AG04449 (cell line): ENCODE measurements around the gene CHD5.

Experiments
- CTCF ChIA-PET: fragments of 350-600 bp; formaldehyde crosslinking; extraction: SDS; loops from one replicate; lab custom pipeline; 2021; ENCODE audit warnings: antibody characterized with exemption; lab: Yijun Ruan, JAX
- POLR2A ChIA-PET: fragments of 400-600, 350-600 bp; formaldehyde crosslinking; extraction: SDS; loops from one replicate; lab custom pipeline; 2020; ENCODE audit warnings: antibody characterized with exemption, inconsistent platforms; lab: Yijun Ruan, JAX
- DNase-seq: peaks from one replicate; pipeline ENCODE4 v3.0.0-alpha.2; 2010; ENCODE audit warnings: low read depth, low spot score
- H3K4me3 ChIP-seq: 2 replicates; pipeline ENCODE4 v1.5.1; 2011; ENCODE audit warnings: low read depth, mild to moderate bottlenecking, control low read depth, low read length
- TF ChIP-seq, protein P1 (sequence below): IDR thresholded peaks from one replicate; pipeline ENCODE4 v1.5.1; 2011; ENCODE audit warnings: mild to moderate bottlenecking, moderate library complexity, low read length, control low read depth, inconsistent platforms; ENCODE audit not compliant: insufficient read depth; ENCODE audit errors: missing control alignments

The CHD5 gene

DNA sequence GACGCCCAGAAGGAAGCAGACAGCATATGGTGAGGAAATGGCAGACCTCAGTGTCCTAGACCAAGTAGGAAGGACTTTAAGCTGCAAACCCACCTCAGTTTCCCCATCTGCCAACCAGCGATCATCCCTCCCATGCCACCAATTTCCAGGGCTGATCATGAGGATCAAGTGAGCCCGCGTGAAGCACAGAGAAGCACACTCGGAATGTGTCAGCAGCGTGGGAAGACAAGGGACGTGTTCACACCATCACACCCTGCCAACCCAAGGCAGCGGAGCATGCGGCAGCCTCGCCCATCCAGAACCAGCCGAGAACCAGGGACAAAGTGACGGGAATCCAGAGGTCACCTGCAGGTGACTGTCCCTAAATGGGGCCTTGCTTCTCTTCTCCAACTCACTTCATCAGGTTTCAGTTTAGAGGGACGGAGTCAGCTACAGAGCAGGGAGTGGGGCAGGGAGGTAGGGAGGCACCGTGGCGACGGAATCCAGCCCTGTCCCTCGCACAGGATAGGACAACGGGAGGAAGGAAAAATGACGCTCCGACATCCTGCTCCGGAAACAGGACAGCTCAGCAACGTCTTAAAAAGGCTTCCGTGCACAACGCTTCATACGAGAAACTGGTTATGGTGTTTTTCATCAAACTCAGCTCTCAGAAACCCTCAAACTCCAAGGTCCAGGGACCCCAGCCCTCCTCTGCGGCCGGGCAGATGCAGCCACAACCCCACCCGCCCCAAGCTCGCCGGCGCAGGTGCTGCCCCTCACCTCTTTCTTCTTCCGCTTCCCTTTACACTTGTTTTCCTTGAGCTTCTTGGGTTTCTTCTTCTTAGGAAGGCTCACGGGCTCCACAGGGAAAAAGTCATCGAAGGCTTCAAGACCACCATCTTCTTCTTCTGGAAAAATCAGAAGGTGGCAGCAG, 12.5 kb downstream of the CHD5 start:
- no peak for DNase-seq
- POLR2A ChIA-PET: no interaction called here
- H3K4me3 ChIP-seq: no peak overlapping the region
- TF ChIP-seq, protein P1, sequence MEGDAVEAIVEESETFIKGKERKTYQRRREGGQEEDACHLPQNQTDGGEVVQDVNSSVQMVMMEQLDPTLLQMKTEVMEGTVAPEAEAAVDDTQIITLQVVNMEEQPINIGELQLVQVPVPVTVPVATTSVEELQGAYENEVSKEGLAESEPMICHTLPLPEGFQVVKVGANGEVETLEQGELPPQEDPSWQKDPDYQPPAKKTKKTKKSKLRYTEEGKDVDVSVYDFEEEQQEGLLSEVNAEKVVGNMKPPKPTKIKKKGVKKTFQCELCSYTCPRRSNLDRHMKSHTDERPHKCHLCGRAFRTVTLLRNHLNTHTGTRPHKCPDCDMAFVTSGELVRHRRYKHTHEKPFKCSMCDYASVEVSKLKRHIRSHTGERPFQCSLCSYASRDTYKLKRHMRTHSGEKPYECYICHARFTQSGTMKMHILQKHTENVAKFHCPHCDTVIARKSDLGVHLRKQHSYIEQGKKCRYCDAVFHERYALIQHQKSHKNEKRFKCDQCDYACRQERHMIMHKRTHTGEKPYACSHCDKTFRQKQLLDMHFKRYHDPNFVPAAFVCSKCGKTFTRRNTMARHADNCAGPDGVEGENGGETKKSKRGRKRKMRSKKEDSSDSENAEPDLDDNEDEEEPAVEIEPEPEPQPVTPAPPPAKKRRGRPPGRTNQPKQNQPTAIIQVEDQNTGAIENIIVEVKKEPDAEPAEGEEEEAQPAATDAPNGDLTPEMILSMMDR: no peak
- CTCF ChIA-PET: interaction anchor here (0.5 kb wide), 1 partner anchor 24 kb away, joined by 3 read pairs; no protein-coding TSS in a partner anchor

DNA sequence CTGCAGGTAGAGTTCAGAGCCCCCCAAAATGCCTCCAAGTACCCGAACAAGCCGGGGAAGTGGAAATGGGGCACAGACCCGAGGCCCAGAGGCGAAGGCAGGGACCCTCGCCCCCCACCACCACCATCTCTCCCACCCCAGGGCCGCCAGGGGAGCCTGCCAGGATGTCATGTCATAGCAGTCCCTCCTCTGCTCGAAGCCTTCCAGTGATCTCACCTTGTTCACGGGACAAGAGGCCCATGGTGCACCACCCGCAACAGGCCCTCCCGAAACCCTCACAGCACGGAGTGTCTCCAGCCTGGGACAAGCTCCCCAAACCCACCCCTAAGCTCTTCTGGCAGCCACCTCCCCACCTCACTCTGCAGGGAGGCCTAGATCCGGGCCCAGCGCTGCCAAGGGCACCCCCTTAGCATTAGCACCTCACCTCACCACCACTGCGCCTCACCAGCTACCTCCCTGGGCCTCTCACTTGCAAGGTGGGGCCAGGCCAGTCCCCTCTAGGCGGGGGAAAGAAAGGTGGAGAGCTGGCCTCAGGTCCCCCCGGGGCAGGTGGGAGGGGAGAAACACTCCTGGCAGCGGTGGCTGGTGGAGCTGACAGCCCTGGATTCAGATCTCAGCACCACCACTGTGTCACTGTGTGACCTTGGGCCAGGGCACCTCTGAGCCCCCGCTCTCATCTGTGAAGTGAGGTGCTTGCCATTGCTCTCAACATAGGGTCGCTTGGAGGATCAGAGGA, 13.3 kb downstream of the CHD5 start:
- H3K4me3 ChIP-seq: no peak overlapping the region
- POLR2A ChIA-PET: no interaction called here
- CTCF ChIA-PET: no interaction called here
- no peak for DNase-seq
- TF ChIP-seq, protein P1: no peak

DNA sequence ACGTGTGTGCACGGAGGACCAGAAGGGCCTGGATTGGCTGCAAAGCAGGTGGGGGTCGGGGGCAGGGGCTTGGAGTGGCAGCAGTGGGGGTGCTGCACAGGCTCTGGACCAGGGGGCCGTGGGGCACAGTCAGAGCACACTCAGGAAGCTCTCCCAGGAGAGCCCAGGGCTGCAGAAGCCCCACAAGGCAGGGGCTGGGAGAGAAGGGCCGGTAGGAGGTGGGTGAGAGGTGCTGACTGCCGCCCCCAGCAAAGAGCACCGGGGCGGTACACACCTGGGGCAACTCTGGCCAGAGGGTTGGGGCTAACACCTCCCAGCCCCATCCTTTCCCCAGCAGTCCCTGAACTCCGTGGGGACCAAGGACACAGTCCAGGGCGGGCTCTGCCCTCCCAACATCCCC, 13.9 kb downstream of the CHD5 start:
- no peak for DNase-seq
- ChIA-PET CTCF (no interaction called here), POLR2A (no interaction called here)
- TF ChIP-seq, protein P1: no peak
- H3K4me3 ChIP-seq: no peak overlapping the region

DNA sequence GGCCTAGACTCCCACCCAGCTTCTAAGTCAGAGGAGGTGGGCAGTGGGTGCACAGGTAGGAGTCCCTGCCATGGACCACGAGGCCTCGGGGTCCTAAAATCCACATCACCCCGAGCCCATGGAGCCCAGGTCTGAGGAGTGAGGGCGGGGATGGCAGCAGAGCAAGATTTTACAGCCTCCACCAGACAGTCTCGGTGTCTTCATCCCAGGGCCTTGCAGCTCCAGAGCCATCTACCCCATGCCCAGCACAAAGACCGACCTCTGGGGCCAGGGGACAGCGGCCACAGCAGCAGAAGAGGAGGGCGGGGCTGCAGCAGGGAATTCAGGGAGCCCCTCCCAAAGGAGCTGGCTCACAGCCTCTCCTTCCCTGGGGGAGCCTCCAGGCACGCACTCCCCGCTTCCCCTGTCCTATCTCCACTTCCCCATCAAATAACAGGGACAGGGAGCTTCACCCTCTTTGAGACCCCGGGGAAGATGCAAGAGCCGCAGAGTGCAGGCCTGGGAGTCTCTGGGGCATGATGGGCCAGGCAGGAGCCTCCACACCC, 14.6 kb downstream of the CHD5 start:
- no peak for DNase-seq
- ChIA-PET CTCF (no interaction called here), POLR2A (no interaction called here)
- H3K4me3 ChIP-seq: no peak overlapping the region
- TF ChIP-seq, protein P1: no peak

DNA sequence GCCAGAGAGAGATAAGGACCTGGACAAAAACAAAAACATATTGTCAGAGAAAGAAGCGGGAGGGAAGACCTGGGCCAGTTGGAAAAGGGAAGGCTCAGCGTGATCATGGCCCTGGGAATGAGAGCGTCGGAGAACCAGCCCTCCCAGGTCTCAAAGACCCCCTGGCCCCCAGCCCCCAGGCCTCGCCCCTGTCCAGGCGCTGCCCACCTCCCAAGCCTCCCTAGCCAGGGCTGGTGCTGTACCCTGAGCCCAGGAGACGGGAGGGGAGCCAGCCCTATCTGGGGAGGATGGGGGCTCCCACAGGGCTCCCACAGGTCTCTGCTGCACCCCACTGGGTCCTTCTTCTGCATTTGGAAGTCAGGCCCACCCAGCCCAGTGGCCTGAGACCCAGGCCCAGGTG, 15.1 kb downstream of the CHD5 start:
- ChIA-PET POLR2A (no interaction called here), CTCF (no interaction called here)
- DNase-seq: no peak
- TF ChIP-seq, protein P1: no peak
- no peak overlapping the region for H3K4me3 ChIP-seq
